Natural killer cell (primary cell): Measurements from ENCODE around the gene KCNB1. TPM values are rescaled to one million over a fixed set of nuclear protein-coding genes. Genes with fewer than 3 reads are reported as not detected.

Experiments
- ATAC-seq, 3 donors: fragments of 150-1000 bp in 2 of 3; fragments of 200-7000 bp in 1 of 3; cut with Tn5 transposase; 1 replicate in 1 of 3; 2 replicates in 2 of 3; pipeline ENCODE4 v1.10.0; 2021; ENCODE audit warnings: mild to moderate bottlenecking in 2 of 3, moderate library complexity in 2 of 3
- DNase-seq, 2 donors: peaks; one replicate each; pipeline versions ENCODE4 v3.0.0 to v3.0.0-alpha.2; 2013 to 2021; ENCODE audit warnings: mixed read lengths in 1 of 2
- H3K27ac ChIP-seq: one replicate; pipeline ENCODE4 v1.5.1; 2013; ENCODE audit warnings: mild to moderate bottlenecking, low read length
- H3K27me3 ChIP-seq: one replicate; pipeline ENCODE4 v1.6.1; 2013; ENCODE audit warnings: low read length; ENCODE audit not compliant: control insufficient read depth, insufficient read depth
- H3K36me3 ChIP-seq: one replicate; pipeline ENCODE4 v1.6.1; 2013; ENCODE audit warnings: low read length; ENCODE audit not compliant: control insufficient read depth, insufficient read depth
- H3K4me1 ChIP-seq: one replicate; pipeline ENCODE4 v1.6.1; 2013; ENCODE audit warnings: low read length; ENCODE audit not compliant: control insufficient read depth, insufficient read depth
- H3K4me3 ChIP-seq: one replicate; pipeline ENCODE4 v1.5.1; 2013; ENCODE audit warnings: low read length
- H3K9me3 ChIP-seq: one replicate; pipeline ENCODE4 v1.6.1; 2013; ENCODE audit warnings: low read length; ENCODE audit not compliant: control insufficient read depth, insufficient read depth
- H3K27ac Mint-ChIP-seq, 2 donors: one replicate each; pipeline ENCODE4 v1.8.0; 2022; ENCODE audit warnings: mild to moderate bottlenecking in 2 of 2, mixed read lengths in 2 of 2, moderate library complexity in 1 of 2
- H3K27me3 Mint-ChIP-seq, 2 donors: one replicate each; pipeline ENCODE4 v1.8.0; 2022; ENCODE audit warnings: low read depth in 2 of 2, mixed read lengths in 2 of 2
- H3K36me3 Mint-ChIP-seq: one replicate; pipeline ENCODE4 v1.8.0; 2022; ENCODE audit warnings: mixed read lengths
- H3K4me1 Mint-ChIP-seq, 2 donors: one replicate each; pipeline ENCODE4 v1.8.0; 2022; ENCODE audit warnings: mixed read lengths in 2 of 2
- H3K4me3 Mint-ChIP-seq: one replicate; pipeline ENCODE4 v1.8.0; 2022; ENCODE audit warnings: mild to moderate bottlenecking, moderate library complexity, mixed read lengths
- H3K9me3 Mint-ChIP-seq, 2 donors: one replicate each; pipeline ENCODE4 v1.8.0; 2022; ENCODE audit warnings: mixed read lengths in 2 of 2
- CTCF ChIP-seq: fragments of 200-600 bp; IDR thresholded peaks from one replicate; pipeline ENCODE4 v1.8.0; 2022; ENCODE audit warnings: antibody characterized with exemption
- WGBS: methylation state at CpG from one replicate; pipeline ENCODE4 v1.1.7; 2013; ENCODE audit warnings: missing lambda C conversion rate; ENCODE audit not compliant: insufficient coverage; 5-methylcytosine and 5-hydroxymethylcytosine counted together
- intact Hi-C: fragments of 100-400 bp; cut with micrococcal nuclease; formaldehyde crosslinking; loops from one replicate; pipeline ENCODE4 v1.14.2; 2022
- total RNA-seq, 4 donors: library from RNA; stranded (reverse); fragments of 120-200 nt in 1 of 4; gene quantifications; one replicate each; pipeline versions ENCODE4 v1.2.3 to v1.2.4, GENCODE V29; 2013 to 2022

The KCNB1 gene
- total RNA-seq, 3 donors from 2014 or later (not counting 1 experiment from before 2014, with no cell fraction given): 0.09 TPM; not detected in 2

- DNase-seq: no peak
- no peak overlapping the region for H3K27ac ChIP-seq
- Mint-ChIP-seq H3K9me3 (no peaks in the 10 kb centered on the region), H3K36me3 (no peaks in the 10 kb centered on the region), H3K4me1 (no peaks in the 10 kb centered on the region), H3K4me3 (no peak overlapping the region), H3K27me3 (peaks cover 13 to 20% of the 10 kb centered on the region in 2 donors), H3K27ac (no peak overlapping the region)
- ATAC-seq: no peak
- no peaks in the 10 kb centered on the region for H3K9me3 ChIP-seq
- no peaks in the 10 kb centered on the region for H3K4me1 ChIP-seq
- no peak overlapping the region for H3K4me3 ChIP-seq
- intact Hi-C loops: no loop called here
- no peaks in the 10 kb centered on the region for H3K27me3 ChIP-seq
- WGBS: 92% methylated on average over 4 of the region's 6 CpGs
- no peaks in the 10 kb centered on the region for H3K36me3 ChIP-seq
- no peak for TF ChIP-seq CTCF
Measured at GRCh38 chr20:49422161-49422560, 60.3 kb downstream of the KCNB1 start.

GRCh38 chr20:49420811-49421295, 61.6 kb downstream of the KCNB1 start:
- Histone ChIP-seq H3K27me3 (no peaks in the 10 kb centered on the region), H3K4me3 (no peak overlapping the region), H3K36me3 (no peaks in the 10 kb centered on the region), H3K27ac (no peak overlapping the region), H3K4me1 (no peaks in the 10 kb centered on the region), H3K9me3 (no peaks in the 10 kb centered on the region)
- Mint-ChIP-seq H3K9me3 (no peaks in the 10 kb centered on the region), H3K36me3 (no peaks in the 10 kb centered on the region), H3K4me3 (no peak overlapping the region), H3K27me3 (peaks cover 11 to 23% of the 10 kb centered on the region in 2 donors), H3K4me1 (no peaks in the 10 kb centered on the region), H3K27ac (no peak overlapping the region)
- DNase-seq (no peak), ATAC-seq (no peak)
- WGBS: 85% methylated on average over 6 of the region's 6 CpGs
- intact Hi-C loops: no loop called here
- TF ChIP-seq CTCF: no peak

GRCh38 chr20:49420292-49420691, 62.2 kb downstream of the KCNB1 start:
- Mint-ChIP-seq H3K9me3 (no peaks in the 10 kb centered on the region), H3K27me3 (peaks cover 16 to 22% of the 10 kb centered on the region in 2 donors), H3K4me1 (no peaks in the 10 kb centered on the region), H3K36me3 (no peaks in the 10 kb centered on the region), H3K4me3 (no peak overlapping the region), H3K27ac (no peak overlapping the region)
- intact Hi-C loops: no loop called here
- Histone ChIP-seq H3K4me1 (no peaks in the 10 kb centered on the region), H3K36me3 (no peaks in the 10 kb centered on the region), H3K27me3 (no peaks in the 10 kb centered on the region), H3K27ac (no peak overlapping the region), H3K4me3 (no peak overlapping the region), H3K9me3 (no peaks in the 10 kb centered on the region)
- 92% methylated on average over 1 of the region's 1 CpG for WGBS
- no peak for DNase-seq
- ATAC-seq: no peak
- no peak for TF ChIP-seq CTCF

GRCh38 chr20:49419785-49420184, 62.7 kb downstream of the KCNB1 start:
- peaks cover 22% of the 10 kb centered on the region in 2 donors for H3K27me3 Mint-ChIP-seq
- no peaks in the 10 kb centered on the region for H3K36me3 Mint-ChIP-seq
- Histone ChIP-seq H3K9me3 (no peaks in the 10 kb centered on the region), H3K27me3 (no peaks in the 10 kb centered on the region), H3K27ac (no peak overlapping the region), H3K36me3 (no peaks in the 10 kb centered on the region), H3K4me3 (no peak overlapping the region), H3K4me1 (no peaks in the 10 kb centered on the region)
- ATAC-seq: no peak
- no peaks in the 10 kb centered on the region for H3K9me3 Mint-ChIP-seq
- TF ChIP-seq CTCF: no peak
- no peaks in the 10 kb centered on the region for H3K4me1 Mint-ChIP-seq
- H3K4me3 Mint-ChIP-seq: no peak overlapping the region
- H3K27ac Mint-ChIP-seq: no peak overlapping the region
- intact Hi-C loops: no loop called here
- 71% methylated on average over 1 of the region's 1 CpG for WGBS
- no peak for DNase-seq
